WTC11 (cell line): ENCODE results near the gene FAM234A. TPM values are rescaled to one million over a fixed set of nuclear protein-coding genes. Genes with fewer than 3 reads are reported as not detected.

Source experiments
- ATAC-seq: fragments of 200-7000 bp; cut with Tn5 transposase; 2 replicates; pipeline ENCODE4 v1.10.0; 2021; ENCODE audit warnings: mild to moderate bottlenecking, moderate library complexity
- CTCF ChIA-PET: fragments of 300-600 bp; sonication (Branson Sonifier 250); formaldehyde crosslinking; loops from one replicate; lab custom pipeline; 2021; ENCODE audit warnings: antibody characterized with exemption; lab: Charles Lee
- POLR2A ChIA-PET: fragments of 350-600 bp; sonication (Branson Sonifier 250); formaldehyde crosslinking; loops from one replicate; lab custom pipeline; 2021; ENCODE audit warnings: antibody characterized with exemption; lab: Charles Lee
- DNase-seq: peaks from one replicate; pipeline ENCODE4 v3.0.0; 2021; ENCODE audit warnings: low spot score
- H3K27ac Mint-ChIP-seq: 2 replicates; pipeline ENCODE4 v1.8.0; 2021; ENCODE audit warnings: mixed read lengths
- H3K27me3 Mint-ChIP-seq: 2 replicates; pipeline ENCODE4 v1.8.0; 2021; ENCODE audit warnings: low read depth, mild to moderate bottlenecking, moderate library complexity, mixed read lengths
- H3K36me3 Mint-ChIP-seq: 2 replicates; pipeline ENCODE4 v1.8.0; 2021; ENCODE audit warnings: mixed read lengths
- H3K4me1 Mint-ChIP-seq: 2 replicates; pipeline ENCODE4 v1.8.0; 2022; ENCODE audit warnings: mixed read lengths
- H3K4me3 Mint-ChIP-seq: 2 replicates; pipeline ENCODE4 v1.8.0; 2021; ENCODE audit warnings: mild to moderate bottlenecking, moderate library complexity, mixed read lengths
- H3K9me3 Mint-ChIP-seq: 2 replicates; pipeline ENCODE4 v1.8.0; 2021; ENCODE audit warnings: mixed read lengths
- AFF4 ChIP-seq: sonication (generic); formaldehyde crosslinking; IDR thresholded peaks from 2 replicates; pipeline ENCODE4 v1.8.1; 2023; ENCODE audit warnings: mild to moderate bottlenecking, missing genetic modification reagents, borderline replicate concordance
- ATF1 ChIP-seq: sonication (generic); formaldehyde crosslinking; IDR thresholded peaks from 2 replicates; pipeline ENCODE4 v1.8.1; 2023; ENCODE audit warnings: mild to moderate bottlenecking, moderate library complexity, missing genetic modification reagents
- CREM ChIP-seq: sonication (generic); formaldehyde crosslinking; IDR thresholded peaks from 2 replicates; pipeline ENCODE4 v1.8.1; 2022; ENCODE audit warnings: mild to moderate bottlenecking, missing genetic modification reagents, moderate library complexity
- EMX1 ChIP-seq: fragments of 250-450 bp; sonication (Bioruptor Pico); IDR thresholded peaks from 2 replicates; pipeline ENCODE4 v1.8.0; 2021; ENCODE audit warnings: mild to moderate bottlenecking
- ERG ChIP-seq: fragments of 250-450 bp; sonication (Bioruptor Pico); IDR thresholded peaks from 2 replicates; pipeline ENCODE4 v1.8.0; 2021; ENCODE audit warnings: mild to moderate bottlenecking
- ESRRA ChIP-seq: sonication (generic); formaldehyde crosslinking; IDR thresholded peaks from 2 replicates; pipeline ENCODE4 v1.8.1; 2022; ENCODE audit warnings: mild to moderate bottlenecking, missing genetic modification reagents, borderline replicate concordance
- FOXJ3 ChIP-seq: sonication (generic); formaldehyde crosslinking; IDR thresholded peaks from 2 replicates; pipeline ENCODE4 v1.9.0; 2021; ENCODE audit warnings: missing genetic modification reagents, mild to moderate bottlenecking, borderline replicate concordance
- FOXK1 ChIP-seq: sonication (generic); formaldehyde crosslinking; IDR thresholded peaks from 2 replicates; pipeline ENCODE4 v1.8.0; 2022; ENCODE audit warnings: mild to moderate bottlenecking, moderate library complexity, missing genetic modification reagents
- HMGXB4 ChIP-seq: sonication (generic); formaldehyde crosslinking; IDR thresholded peaks from 2 replicates; pipeline ENCODE4 v1.8.1; 2023; ENCODE audit warnings: mild to moderate bottlenecking, moderate library complexity, missing genetic modification reagents
- SP1 ChIP-seq: sonication (generic); formaldehyde crosslinking; conservative IDR thresholded peaks from 2 replicates; pipeline ENCODE4 v1.8.1; 2022; ENCODE audit warnings: missing genetic modification reagents
- STAT6 ChIP-seq: sonication (generic); formaldehyde crosslinking; conservative IDR thresholded peaks from 2 replicates; pipeline ENCODE4 v1.8.1; 2023; ENCODE audit warnings: mild to moderate bottlenecking, low read depth, missing genetic modification reagents, moderate library complexity
- TEAD1 ChIP-seq: sonication (generic); formaldehyde crosslinking; IDR thresholded peaks from 2 replicates; pipeline ENCODE4 v1.8.0; 2022; ENCODE audit warnings: mild to moderate bottlenecking, missing genetic modification reagents
- USF1 ChIP-seq: sonication (generic); formaldehyde crosslinking; IDR thresholded peaks from 2 replicates; pipeline ENCODE4 v1.8.0; 2022; ENCODE audit warnings: mild to moderate bottlenecking, missing genetic modification reagents
- total RNA-seq: library from RNA; stranded (reverse); gene quantifications from 3 replicates; pipeline ENCODE4 v1.2.3, GENCODE V29; 2021
- TF ChIP-seq, protein P1 (sequence below): sonication (generic); formaldehyde crosslinking; IDR thresholded peaks from 2 replicates; pipeline ENCODE4 v1.8.0; 2023; ENCODE audit warnings: missing genetic modification reagents, mild to moderate bottlenecking, borderline replicate concordance
- TF ChIP-seq, protein P2 (sequence below): sonication (generic); formaldehyde crosslinking; IDR thresholded peaks from 2 replicates; pipeline ENCODE4 v1.8.1; 2023; ENCODE audit warnings: mild to moderate bottlenecking, missing genetic modification reagents
- TF ChIP-seq, protein P3 (sequence below): sonication (generic); formaldehyde crosslinking; IDR thresholded peaks from 2 replicates; pipeline ENCODE4 v1.8.0; 2022; ENCODE audit warnings: mild to moderate bottlenecking, missing genetic modification reagents

The FAM234A gene
- total RNA-seq, 1 experiment from 2014 or later: 115 TPM

- TF ChIP-seq SP1 (peak; percentile 99), TEAD1 (peak; percentile 78; the same call in 1 of the 2 replicates), STAT6 (CRISPR knock-in tag) (no peak), ESRRA (CRISPR knock-in tag) (0 out of 2 replicates have a peak, but pooled peaks have one; percentile 41), ATF1 (CRISPR knock-in tag) (no peak), CREM (CRISPR knock-in tag) (peak; percentile 86; the same call in 1 of the 2 replicates), USF1 (CRISPR knock-in tag) (peak; percentile 11; the same call in 1 of the 2 replicates)
- TF ChIP-seq, protein P1, sequence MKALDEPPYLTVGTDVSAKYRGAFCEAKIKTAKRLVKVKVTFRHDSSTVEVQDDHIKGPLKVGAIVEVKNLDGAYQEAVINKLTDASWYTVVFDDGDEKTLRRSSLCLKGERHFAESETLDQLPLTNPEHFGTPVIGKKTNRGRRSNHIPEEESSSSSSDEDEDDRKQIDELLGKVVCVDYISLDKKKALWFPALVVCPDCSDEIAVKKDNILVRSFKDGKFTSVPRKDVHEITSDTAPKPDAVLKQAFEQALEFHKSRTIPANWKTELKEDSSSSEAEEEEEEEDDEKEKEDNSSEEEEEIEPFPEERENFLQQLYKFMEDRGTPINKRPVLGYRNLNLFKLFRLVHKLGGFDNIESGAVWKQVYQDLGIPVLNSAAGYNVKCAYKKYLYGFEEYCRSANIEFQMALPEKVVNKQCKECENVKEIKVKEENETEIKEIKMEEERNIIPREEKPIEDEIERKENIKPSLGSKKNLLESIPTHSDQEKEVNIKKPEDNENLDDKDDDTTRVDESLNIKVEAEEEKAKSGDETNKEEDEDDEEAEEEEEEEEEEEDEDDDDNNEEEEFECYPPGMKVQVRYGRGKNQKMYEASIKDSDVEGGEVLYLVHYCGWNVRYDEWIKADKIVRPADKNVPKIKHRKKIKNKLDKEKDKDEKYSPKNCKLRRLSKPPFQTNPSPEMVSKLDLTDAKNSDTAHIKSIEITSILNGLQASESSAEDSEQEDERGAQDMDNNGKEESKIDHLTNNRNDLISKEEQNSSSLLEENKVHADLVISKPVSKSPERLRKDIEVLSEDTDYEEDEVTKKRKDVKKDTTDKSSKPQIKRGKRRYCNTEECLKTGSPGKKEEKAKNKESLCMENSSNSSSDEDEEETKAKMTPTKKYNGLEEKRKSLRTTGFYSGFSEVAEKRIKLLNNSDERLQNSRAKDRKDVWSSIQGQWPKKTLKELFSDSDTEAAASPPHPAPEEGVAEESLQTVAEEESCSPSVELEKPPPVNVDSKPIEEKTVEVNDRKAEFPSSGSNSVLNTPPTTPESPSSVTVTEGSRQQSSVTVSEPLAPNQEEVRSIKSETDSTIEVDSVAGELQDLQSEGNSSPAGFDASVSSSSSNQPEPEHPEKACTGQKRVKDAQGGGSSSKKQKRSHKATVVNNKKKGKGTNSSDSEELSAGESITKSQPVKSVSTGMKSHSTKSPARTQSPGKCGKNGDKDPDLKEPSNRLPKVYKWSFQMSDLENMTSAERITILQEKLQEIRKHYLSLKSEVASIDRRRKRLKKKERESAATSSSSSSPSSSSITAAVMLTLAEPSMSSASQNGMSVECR (CRISPR knock-in tag): 0 out of 2 replicates have a peak, but pooled peaks have one; percentile 20
- TF ChIP-seq, protein P2, sequence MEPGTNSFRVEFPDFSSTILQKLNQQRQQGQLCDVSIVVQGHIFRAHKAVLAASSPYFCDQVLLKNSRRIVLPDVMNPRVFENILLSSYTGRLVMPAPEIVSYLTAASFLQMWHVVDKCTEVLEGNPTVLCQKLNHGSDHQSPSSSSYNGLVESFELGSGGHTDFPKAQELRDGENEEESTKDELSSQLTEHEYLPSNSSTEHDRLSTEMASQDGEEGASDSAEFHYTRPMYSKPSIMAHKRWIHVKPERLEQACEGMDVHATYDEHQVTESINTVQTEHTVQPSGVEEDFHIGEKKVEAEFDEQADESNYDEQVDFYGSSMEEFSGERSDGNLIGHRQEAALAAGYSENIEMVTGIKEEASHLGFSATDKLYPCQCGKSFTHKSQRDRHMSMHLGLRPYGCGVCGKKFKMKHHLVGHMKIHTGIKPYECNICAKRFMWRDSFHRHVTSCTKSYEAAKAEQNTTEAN: 0 out of 2 replicates have a peak, but pooled peaks have one; percentile 35
Measured at GRCh38 chr16:234468-235305, at the start of gene FAM234A (continued).

GRCh38 chr16:185213-185612 is 49.4 kb upstream of the FAM234A start:
- CTCF ChIA-PET: interaction anchor here (1.9 kb wide), 1 partner anchor 67 kb away, joined by 6 read pairs; no protein-coding TSS in a partner anchor
- Mint-ChIP-seq H3K9me3 (no peaks in the 10 kb centered on the region), H3K36me3 (peaks cover 27% of the 10 kb centered on the region), H3K27me3 (peaks cover 6% of the 10 kb centered on the region), H3K27ac (no peak overlapping the region), H3K4me1 (no peaks in the 10 kb centered on the region), H3K4me3 (no peak overlapping the region)
- POLR2A ChIA-PET: no interaction called here
- DNase-seq (no peak), ATAC-seq (no peak)
- TF ChIP-seq FOXK1 (CRISPR knock-in tag): no peak
- TF ChIP-seq FOXJ3 (CRISPR knock-in tag): no peak
- no peak for TF ChIP-seq HMGXB4
- TF ChIP-seq EMX1: no peak
- TF ChIP-seq, protein P3, sequence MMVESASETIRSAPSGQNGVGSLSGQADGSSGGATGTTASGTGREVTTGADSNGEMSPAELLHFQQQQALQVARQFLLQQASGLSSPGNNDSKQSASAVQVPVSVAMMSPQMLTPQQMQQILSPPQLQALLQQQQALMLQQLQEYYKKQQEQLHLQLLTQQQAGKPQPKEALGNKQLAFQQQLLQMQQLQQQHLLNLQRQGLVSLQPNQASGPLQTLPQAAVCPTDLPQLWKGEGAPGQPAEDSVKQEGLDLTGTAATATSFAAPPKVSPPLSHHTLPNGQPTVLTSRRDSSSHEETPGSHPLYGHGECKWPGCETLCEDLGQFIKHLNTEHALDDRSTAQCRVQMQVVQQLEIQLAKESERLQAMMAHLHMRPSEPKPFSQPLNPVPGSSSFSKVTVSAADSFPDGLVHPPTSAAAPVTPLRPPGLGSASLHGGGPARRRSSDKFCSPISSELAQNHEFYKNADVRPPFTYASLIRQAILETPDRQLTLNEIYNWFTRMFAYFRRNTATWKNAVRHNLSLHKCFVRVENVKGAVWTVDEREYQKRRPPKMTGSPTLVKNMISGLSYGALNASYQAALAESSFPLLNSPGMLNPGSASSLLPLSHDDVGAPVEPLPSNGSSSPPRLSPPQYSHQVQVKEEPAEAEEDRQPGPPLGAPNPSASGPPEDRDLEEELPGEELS (CRISPR knock-in tag): no peak
- no peak for TF ChIP-seq ERG (CRISPR knock-in tag)
- no peak for TF ChIP-seq AFF4 (CRISPR knock-in tag)
